GM12891 (cell line): Measurements from ENCODE around the gene NLRP9.

Experiments used
- PAX5 ChIP-seq: IDR thresholded peaks from 2 replicates; pipeline ENCODE4 v1.6.1; 2011; ENCODE audit warnings: low read length, moderate library complexity, mild to moderate bottlenecking; ENCODE audit not compliant: insufficient read depth, severe bottlenecking
- POLR2A ChIP-seq: IDR thresholded peaks from 2 replicates; pipeline ENCODE4 v1.6.1; 2011; ENCODE audit warnings: low read depth, low read length, control low read depth
- POLR2AphosphoS5 ChIP-seq: IDR thresholded peaks from 2 replicates; pipeline ENCODE4 v1.6.1; 2011; ENCODE audit warnings: low read depth, low read length, control low read depth
- POU2F2 ChIP-seq: IDR thresholded peaks from 2 replicates; pipeline ENCODE4 v1.6.1; 2011; ENCODE audit warnings: low read depth, mild to moderate bottlenecking, control low read depth, low read length, moderate library complexity
- SPI1 ChIP-seq: IDR thresholded peaks from 2 replicates; pipeline ENCODE4 v1.6.1; 2011; ENCODE audit warnings: low read depth, low read length, control low read depth
- TAF1 ChIP-seq: IDR thresholded peaks from 2 replicates; pipeline ENCODE4 v1.6.1; 2011; ENCODE audit warnings: low read depth, low read length, control low read depth

GRCh38 chr19:55688422-55689218 lies 49.6 kb downstream of the NLRP9 start:
- TF ChIP-seq POLR2A, result no peak
- TF ChIP-seq SPI1, result no peak
- no peak for TF ChIP-seq POLR2AphosphoS5
- no peak for TF ChIP-seq POU2F2
- TF ChIP-seq TAF1, result no peak
- TF ChIP-seq PAX5, result no peak
